Lower leg skin (tissue), 3 donors: ENCODE results near the gene FNBP1L.

Experiments used
- CTCF ChIP-seq, 3 donors: fragments of 450-650 bp; IDR thresholded peaks; one replicate each; pipeline ENCODE4 v1.5.1; 2016; ENCODE audit warnings: antibody characterized with exemption in 3 of 3, mild to moderate bottlenecking in 3 of 3, moderate library complexity in 2 of 3
- POLR2A ChIP-seq, 2 donors: fragments of 450-650 bp; IDR thresholded peaks; one replicate each; pipeline ENCODE4 v1.6.1; 2016 to 2017; ENCODE audit warnings: antibody characterized with exemption in 2 of 2, mild to moderate bottlenecking in 1 of 2, moderate library complexity in 1 of 2

DNA sequence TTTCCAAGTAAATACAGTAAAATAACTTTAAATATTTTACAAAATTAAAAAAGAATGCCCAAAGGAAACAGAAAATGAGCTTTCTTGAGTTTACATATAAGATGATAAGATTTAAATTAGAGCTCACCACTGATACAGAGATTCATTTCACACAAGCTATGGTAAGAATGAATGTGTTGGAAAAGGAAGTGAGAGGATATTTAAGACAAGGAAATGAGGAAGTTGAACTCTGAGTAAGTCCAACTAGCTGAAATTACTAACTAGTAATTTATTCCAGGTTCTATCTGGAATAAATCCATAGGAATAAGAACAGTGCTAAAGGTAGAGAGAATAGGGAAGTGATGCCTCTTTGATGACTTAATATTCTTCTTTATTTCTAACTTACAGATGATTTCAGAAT lies 42.4 kb downstream of the FNBP1L start:
- TF ChIP-seq CTCF (IDR thresholded peaks at IDR 0.05) = no peak
- TF ChIP-seq POLR2A (IDR thresholded peaks at IDR 0.05) = no peak
